T1000 (cell line): ENCODE data around the gene MKI67.
"Not testable (repeated sequence)": the region's sequence is repeated elsewhere in the genome, so short reads cannot be mapped to it uniquely, and the experiment has no call there.

Experiments
- DNase-seq: peaks from one replicate; lab custom pipeline; 2025; ENCODE audit warnings: mixed read lengths; lab: John Stamatoyannopoulos, UW

The MKI67 gene

DNA sequence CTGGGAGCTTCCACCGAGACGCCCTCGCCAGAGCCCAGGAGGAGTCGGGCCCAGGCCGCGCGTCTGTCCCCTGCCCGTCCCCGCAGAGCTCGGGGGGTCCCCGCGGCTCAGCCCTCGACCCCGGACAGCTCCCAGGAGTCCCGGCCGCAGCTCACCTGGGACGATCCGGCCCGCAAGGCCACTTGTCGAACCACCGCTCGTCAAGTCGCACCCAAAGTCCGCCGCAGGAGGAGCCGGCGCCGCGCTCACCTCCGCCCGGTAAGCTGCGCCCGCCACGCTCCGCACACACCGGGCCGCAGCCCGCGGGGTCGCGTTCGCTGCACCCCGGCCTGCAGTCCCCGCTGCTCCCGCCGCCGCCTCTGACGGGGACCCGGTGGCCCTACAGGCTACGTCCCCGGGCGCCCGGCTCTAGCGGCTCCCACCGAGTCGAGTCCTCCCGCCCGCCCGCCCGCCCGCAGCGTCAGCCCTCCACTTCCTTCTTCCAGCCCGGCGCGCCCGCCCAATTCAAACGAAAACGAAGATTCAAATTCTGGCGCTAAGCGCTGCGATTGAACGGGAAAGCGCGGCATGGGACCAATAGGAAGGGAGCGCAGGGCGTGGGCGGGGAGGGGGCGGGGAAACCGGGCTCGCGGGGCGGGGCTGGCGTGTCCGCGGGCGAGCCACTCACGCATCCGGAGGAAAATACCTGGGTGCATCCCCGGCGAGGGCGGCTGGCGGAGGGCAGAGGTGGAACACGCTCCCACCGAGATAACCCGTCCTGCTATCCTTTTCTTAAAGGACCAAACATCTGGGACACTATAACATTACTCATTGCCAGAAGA, at the start of gene MKI67:
TSS of gene MKI67 (minus strand) at position 480 of the 821 bp plus-strand sequence. CDS start 756 bp downstream, outside the sequence.
- peak; percentile 87 for DNase-seq

GRCh38 chr10:128174581-128175559, 48.6 kb upstream of the MKI67 start:
- no peak for DNase-seq

DNA sequence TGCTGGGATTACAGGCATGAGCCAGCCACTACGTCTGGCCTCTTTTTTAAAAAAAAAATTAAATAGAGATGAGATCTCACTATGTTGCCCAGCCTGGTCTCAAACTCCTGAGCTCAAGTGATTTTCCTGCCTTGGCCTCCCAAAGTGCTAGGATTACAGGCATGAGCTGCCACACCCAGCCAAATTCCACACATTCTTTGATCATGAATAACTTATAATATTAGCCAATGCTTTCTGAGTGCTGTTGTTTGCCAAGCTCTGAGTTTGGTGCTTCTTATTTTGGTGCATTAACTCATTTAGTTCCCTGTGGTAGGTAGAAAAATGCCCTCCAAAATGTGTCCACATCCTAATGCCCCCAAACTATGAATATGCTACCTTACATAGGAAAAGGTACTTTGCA, 47.2 kb upstream of the MKI67 start:
- no peak for DNase-seq

- no peak for DNase-seq
Measured at GRCh38 chr10:128172756-128173155, 46.5 kb upstream of the MKI67 start.

DNA sequence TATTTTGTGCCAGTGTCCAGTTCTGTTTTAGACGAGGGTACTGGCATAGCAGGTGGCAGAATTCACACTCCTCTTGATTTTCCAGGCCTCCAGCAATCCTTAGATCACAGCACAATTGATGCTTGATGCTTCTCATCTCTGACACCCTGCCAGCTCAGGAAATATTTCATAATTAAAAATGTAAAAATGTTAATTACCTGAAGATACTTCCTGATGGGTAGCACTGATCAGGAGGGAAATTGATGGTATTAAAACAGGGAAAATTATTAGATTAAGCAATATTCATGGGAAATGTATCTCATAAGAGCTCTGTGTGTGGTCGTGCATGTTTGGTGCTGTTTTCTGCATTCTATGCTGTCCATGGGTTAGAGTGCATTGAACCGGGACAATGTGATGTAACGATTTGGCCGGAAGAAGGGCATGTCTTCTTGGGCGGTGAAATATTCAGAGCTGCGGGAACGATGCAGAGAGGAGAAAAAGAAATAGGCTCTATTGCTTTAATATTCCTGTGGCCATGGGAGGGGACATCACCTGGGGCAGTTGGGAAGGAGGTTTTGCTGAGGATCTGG, 43.7 kb upstream of the MKI67 start:
- no peak for DNase-seq

- DNase-seq = no peak
Measured at GRCh38 chr10:128167926-128168520, 41.8 kb upstream of the MKI67 start.

DNA sequence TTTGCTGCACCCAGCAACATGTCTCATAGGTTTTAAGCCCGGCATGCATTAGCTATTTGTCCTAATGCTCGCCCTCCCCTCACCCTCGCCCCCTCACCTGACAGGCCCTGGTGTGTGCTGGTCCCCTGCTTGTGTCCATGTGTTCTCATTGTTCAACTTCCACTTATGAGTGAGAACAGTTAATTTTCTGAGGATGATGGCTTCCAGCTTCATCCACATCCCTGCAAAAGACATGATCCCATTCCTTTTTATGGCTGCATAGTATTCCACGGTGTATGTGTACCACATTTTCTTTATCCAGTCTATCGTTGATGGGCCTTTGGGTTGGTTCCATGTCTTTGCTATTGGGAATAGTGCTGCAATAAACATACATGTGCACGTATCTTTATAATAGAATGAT, 40.9 kb upstream of the MKI67 start:
- DNase-seq = not testable (repeated sequence)

- no peak for DNase-seq
Measured at GRCh38 chr10:128166151-128166550, 39.9 kb upstream of the MKI67 start.

GRCh38 chr10:128165536-128165935, 39.3 kb upstream of the MKI67 start:
- DNase-seq = no peak

- DNase-seq = no peak
Measured at GRCh38 chr10:128163701-128164100, 37.5 kb upstream of the MKI67 start.

- DNase-seq = no peak
Measured at GRCh38 chr10:128161031-128161430, 34.8 kb upstream of the MKI67 start.

DNA sequence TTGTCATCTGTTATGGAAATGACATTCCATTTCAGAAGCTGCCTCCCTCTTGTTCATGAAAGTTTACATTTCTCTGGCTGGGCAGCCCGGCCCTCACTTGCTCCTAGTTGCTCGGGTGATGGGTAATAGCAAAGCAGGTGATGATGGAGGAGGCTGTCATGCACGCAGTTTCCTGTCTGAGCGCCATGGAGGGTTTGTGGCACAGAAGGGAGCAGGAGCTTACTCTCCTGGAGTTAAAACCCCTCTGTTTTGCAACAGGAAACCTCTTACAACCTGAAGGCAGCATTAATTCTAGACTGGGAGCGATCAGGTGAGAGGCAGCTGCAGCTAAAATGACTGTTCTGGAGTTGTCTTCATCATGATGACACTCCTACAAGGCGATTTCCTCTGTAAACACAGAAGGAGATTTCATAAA, 34.1 kb upstream of the MKI67 start:
- no peak for DNase-seq

GRCh38 chr10:128158021-128158795, 32.0 kb upstream of the MKI67 start:
- DNase-seq = no peak

DNA sequence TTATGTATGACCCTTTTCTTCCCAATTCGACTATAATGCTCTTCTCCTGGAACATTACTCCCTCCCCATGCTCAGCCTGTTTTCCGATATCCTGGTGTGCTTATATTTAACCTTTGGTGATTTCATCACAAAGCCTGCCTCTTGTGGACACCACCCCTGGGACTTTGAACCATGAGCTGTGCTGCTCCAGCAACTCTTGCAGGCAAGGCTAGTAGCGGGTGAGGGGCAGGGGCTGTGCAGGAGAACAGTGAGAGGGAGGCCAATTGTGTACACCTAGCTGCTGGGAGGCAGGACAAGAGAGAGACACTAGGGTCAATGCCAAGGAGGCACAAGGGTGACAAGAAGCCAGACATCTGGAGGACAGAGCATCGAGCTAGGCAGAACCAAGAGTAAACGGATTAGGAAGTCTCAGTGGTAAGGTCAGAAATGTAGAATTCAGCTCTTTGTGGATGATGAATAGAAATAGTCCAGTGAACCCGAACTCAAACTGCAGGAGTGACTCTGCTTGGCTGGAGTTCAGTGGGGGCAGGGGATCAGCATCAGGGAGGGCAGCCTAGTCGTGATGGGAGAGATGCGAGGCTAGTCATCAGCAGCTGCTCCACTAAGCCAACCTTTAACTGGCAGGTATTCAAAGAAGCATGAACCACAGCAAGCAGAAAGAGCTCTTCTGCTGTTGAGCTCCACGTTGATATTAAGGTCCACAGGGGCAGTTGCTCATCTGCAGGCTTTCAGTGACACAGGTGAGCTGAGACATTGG, 31.0 kb upstream of the MKI67 start:
- DNase-seq = no peak

DNA sequence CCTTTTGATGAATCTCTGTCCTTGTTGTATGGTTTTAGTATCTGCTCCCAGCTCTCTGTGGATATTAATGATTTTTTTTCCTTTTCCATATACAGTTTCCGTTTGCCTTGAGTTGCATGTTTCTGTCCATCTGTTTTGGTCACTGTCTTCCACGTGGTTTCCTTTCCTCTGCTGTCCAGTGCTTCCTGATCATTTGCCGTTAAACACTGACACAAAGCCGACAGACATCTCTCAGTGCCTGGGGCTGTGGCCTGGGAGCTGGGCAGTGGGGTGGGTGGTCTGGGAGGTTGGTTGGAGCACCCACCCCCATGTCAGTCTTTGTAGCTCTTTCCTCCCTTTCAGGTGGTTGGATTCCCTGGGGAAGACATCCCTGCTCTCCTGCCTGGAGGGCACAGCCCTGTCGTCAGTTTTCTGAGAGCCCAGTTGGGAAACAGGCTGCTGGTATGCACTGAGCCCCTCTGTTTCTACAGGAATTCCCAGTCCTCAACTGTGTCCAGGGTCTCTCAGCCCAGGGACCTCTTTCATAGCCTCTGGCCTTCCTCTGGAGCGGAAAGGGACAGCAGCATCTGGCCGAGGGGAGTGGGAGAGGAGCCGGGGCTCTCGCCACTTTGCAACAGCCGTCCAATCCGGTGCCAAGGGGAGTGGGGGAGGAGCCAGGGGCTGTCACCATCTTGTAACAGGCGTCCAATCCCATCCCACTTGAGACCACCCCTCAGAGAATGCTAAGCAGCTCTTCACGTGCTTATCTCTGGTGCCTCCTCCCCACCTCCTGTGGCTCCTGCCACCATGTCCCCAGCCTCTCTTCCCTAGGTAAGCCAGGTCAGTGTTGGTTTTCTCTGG, 26.7 kb upstream of the MKI67 start:
- no peak for DNase-seq

DNA sequence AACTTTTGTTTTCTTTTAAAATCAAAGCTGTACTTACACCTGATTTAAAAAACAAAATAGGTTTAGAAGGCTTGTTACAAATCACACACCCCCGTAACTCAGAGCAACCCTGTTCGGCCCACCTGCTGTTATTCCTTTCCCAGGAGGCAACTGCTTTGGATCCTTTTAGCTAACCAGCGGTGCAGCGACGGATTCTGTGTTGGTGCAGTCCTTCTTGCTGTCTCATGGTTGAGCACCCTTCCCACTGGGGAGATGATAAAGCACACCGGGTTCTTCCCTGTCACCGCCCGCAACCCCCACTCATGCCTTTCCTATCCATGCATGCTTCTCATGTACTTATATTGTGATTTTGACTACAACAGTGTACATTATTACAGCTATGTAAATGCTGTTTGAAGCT, 24.8 kb upstream of the MKI67 start:
- no peak for DNase-seq

DNA sequence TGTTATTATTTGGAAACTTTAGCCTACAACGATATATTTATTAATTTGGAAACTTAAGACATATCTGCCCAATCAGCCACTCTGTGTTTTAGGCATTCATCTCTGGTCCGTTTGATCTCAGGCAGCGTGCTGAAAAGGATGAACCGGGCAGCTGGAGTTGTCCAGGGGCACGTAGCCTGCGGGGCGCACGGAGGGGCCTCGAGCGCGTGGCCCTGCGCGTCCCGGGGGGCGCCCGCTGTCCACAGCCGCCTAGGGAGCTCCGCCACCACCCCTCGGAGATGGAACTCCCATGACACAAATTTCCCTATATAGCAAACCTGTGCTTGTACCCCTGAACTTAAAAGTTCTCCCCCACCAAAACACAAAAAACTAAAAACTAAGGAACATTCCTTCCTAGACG, 24.3 kb upstream of the MKI67 start:
- no peak for DNase-seq

DNA sequence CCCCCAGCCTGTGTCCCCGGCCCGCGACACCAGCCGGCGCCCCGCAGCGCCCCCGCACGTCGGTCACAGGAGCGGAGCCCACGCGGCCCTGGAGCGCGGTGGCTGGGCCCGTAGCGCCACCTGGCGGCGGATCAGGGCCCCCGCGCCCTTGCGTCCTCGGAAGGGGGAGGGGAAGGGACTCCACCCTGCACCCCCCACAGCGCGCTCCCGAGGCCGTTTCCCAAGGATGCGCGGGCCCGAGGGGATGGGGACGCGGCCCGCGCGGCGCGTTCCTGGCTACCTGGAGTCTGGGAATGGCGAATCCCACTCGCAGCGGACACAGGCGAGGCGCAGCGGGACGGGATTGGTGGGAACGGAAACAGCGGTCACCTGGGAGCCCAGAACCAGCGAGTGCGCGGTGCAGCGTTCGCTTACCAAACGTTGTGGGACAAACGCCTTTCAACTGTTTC, 23.8 kb upstream of the MKI67 start:
- no peak for DNase-seq

DNA sequence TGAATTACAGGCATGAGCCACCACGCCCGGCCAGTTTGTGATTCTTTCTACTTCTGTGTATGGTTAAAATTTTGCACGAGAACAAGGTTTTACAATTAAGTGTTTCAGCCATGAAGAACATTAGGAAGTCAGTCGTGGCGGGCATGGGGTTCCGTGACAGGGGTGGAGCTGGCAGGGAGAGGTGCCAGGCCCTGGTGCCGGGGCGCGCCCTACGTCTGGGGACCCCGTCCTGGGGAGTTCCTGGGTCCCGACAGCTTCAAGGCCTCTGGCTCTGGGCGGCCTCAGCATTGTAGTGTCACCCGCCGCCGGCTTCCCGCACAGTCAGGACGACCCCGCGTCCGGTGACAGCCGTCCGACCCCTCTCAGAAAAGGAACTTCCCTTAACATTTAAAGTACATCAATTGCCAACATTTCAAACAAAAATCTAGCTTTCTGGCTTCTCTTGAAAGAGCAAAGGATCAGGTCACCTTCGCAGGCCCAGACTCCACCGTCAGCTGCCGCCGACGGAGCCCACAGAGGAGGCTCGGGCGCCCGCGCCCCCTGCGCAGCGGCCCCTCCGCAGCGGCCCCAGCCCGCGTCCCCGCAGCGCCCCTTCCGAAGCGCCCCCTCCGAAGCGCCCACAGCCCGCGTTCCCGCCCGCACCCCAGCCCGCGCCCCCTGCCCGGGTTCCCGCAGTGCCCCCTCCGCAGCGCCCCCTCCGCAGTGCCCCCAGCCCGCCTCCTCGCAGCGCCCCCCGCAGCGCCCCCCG, 23.2 kb upstream of the MKI67 start:
- DNase-seq = no peak
